GM21367 (cell line): ENCODE data around the gene ADGRB3.

Experiments
- ATAC-seq: cut with Tn5 transposase; IDR thresholded peaks from one replicate; pipeline ENCODE4 v1.9.1; 2021; ENCODE audit not compliant: unreplicated experiment

The ADGRB3 gene

DNA sequence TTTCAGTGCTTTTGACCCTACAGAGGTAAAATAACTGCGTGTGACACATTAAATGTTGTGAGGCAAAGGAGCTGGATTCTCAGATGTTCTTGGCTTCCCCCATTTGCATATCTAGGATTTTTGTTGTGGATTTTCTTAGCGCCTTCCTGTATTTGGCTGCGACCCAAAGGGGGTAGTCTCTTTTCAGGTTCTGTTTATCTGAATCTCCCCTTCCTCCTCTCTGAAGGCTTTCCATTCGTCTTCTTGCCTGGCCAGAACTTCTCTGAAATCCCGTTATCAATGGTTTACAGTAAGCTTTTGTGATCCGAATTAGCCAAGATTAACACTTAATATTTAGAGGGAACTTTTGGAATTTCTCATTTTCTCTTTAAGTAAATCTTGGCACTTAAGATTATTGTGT, 60.8 kb downstream of the ADGRB3 start:
- no peak for ATAC-seq

- ATAC-seq, result no peak
These were observed 62.3 kb downstream of the ADGRB3 start for GRCh38 chr6:68697394-68697793.

GRCh38 chr6:68701159-68701558, 66.1 kb downstream of the ADGRB3 start:
- ATAC-seq, result no peak

GRCh38 chr6:68704485-68704884, 69.4 kb downstream of the ADGRB3 start:
- no peak for ATAC-seq

DNA sequence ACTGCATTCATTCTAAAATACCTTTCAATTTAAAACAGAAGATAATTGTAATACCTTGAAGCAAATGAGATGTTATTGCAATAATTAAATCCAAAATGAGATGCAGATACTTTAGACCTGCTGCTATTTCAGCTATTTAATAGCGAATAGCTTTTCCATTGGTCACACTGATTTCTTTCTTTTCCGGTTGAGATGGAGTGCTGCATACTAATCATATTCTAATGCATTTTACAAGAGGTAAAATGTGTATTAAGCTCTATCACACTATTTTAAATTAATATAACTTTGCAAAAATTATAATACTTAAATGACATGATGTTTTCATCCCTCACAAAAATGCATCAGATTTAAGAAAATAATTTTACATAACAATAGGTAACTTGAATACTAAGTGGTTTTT, 74.0 kb downstream of the ADGRB3 start:
- ATAC-seq, result no peak

DNA sequence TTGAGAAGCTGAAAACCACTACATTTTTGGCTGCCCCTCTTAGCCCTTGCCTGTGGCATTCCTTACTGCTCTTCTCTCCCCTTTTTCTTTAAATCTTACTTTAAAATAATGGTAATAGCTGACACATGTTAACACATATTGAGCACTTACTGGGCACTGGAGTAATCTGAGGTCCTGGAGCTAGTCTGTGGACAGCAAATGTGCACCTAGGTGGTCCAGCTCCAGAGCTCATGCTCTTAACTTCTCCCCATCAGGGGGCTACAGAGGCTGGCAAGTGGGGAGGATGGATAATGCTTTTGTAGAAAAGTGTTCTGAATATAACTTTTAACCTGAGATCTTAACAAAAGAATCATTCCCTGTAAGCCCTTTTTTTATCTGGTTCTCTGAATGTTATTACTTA, 74.8 kb downstream of the ADGRB3 start:
- ATAC-seq, result no peak

- ATAC-seq, result no peak
These were observed 75.4 kb downstream of the ADGRB3 start for GRCh38 chr6:68710496-68710895.

DNA sequence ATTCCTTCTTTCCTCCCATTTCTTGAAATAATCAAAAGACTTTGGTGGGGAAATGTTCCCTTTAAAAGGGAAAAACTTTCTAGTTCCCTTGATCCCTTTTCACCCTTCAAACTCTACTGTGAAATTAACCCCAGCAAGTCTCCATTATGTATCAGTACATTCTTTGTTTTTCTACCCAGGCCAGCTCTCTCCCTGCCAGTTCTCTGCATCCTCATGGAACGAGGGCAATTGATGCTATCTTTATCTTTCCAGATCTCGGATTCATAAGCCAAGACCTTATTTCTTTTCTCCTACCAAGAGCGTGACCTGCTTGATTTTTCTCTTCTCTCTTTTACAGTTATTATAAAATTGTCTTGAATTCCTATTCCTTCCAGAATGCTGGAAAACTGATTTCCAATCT, 75.8 kb downstream of the ADGRB3 start:
- no peak for ATAC-seq

DNA sequence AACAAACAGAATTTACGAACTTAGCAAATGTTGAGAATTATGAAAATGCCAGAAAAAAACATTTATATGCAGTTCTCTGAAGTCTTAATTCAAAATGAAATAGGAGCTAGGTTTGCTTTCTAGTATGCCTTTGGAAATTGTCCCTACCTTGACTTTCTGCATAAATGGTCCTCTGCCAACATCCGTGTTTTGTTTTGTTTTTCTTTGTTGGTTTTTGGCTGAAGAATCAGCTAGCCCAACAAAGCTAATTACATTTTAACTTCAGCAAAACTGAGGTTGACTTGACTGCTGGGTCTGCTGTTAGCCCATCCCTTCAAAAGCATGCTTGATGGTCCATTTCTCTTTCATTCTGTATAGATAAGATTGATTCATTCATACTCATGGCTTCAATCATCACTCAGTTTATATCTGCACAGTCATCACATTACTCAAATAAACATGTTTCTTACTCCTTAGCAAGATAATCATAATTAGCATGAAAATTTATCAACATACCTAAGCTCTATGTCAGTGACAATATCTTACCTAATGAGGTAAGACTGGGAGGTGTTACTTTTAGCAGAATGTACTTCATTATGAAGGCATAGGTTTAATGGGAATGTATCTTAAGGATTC, 76.4 kb downstream of the ADGRB3 start:
- no peak for ATAC-seq

DNA sequence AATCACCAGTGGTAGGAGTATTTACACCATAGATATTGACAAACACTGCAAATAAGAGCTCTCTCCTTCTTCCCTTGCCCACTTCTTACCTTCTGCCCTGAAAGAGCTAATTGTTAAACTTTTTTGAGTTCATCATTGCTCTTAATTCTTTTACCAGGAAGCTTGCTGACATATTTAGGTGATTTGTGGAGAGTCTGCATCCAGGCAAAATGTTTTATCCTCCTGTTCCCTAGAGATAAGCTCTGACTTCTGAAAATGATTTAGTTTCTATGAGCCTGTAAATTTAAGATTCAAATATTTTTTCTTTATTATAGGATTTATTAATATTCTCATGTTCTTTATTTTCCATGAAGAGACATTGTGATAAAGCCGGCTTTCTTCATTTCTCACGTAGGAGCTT, 81.5 kb downstream of the ADGRB3 start:
- ATAC-seq, result no peak

DNA sequence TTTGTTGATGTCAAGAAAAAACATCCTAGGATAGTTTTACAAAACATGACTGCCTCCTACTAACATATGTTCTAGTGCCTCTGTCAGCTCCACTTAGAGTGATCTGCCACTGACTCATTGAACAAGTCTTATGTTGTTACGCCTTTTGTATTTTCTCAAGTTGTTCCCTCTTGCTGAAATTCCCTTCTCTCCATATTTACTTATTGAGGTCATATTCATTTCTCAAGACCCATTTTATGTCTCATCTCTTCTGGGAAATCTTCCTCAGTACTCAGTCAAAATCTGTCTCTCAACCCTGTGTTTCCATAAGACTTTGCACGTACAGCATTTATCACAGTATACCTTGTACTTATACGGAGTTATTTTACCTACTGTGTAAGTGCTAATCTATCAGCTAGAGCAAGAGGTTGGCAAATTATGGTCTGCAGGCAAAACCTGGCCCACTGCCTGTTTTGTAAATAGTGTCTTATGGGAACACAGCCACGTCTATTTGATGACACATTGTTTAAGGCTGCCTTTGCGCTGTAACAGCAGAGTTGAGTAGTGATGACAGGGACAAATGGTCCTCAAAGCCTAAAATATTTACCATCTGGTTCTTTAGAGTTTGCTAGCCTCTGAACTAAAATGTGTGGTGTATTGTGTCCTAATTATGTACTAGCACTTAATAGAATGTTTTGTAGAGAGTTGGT, 83.4 kb downstream of the ADGRB3 start:
- no peak for ATAC-seq

DNA sequence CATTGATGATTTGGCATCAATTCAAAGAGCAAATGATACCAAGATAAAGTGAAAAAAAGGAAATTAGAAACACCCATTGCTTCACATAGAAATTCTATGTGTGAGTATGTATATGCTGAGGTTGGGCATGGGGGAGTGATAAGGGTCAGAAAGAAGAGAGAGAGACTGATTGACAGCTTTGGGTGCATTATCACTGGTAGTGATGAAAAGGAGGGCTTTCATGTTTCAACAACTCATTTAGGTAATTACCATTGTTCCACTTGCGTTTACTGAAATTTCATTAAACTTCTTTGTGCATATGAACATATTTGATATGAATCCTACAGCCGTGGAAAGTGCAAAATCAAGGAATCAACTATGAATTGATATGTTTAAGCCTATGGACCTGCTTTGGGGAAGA, 84.7 kb downstream of the ADGRB3 start:
- no peak for ATAC-seq

DNA sequence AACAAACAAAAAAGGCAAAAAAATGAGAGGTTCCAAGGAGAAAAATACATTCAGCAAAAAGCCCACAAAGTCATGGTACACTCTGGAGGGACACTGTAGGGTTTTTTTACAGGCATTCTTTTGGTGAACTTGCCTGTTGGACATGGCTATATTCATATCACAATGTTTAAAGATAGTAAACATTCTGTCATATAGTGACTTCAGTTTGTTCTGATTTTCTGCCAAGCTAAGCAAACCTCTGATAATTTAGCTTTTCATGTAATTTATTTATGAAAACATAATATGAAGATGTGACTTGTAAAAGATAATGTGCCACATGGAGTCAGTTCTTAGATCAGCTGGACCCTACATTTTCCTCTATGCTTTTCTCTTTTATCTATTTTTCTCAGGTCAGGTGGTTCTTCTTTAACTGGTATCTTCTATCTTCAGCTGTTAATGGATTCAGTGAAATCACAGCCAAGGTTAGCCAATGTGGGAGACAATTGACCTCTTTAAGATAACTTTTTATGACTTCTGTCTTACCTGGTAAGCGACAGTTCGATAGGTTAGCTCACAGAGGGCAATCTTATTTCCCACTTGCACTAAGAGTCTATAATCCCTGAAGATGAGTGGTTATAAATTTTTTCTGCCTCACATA, 87.9 kb downstream of the ADGRB3 start:
- ATAC-seq, result no peak

DNA sequence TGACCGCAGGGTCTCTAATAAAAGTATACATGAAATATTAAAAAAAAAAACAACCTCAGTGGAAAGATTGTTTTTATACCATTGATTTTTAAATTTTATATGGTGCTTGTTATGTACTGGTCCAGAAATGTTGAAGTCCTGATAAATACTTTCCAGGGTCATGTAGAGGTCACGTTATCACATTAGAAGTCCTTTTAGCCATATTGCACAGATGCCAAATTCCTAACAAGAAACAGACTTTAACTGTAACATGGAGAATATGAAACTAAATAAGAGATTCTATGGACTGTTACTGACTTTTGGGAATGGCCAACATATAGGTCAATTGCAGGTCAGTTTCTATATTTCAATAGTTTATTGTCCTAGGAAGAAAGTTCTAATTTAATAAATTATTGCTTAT, 89.0 kb downstream of the ADGRB3 start:
- ATAC-seq, result no peak

- no peak for ATAC-seq
These were observed 91.3 kb downstream of the ADGRB3 start for GRCh38 chr6:68726337-68726736.

GRCh38 chr6:68726992-68727391, 91.9 kb downstream of the ADGRB3 start:
- ATAC-seq, result no peak

- no peak for ATAC-seq
These were observed 92.6 kb downstream of the ADGRB3 start for GRCh38 chr6:68727699-68728098.

DNA sequence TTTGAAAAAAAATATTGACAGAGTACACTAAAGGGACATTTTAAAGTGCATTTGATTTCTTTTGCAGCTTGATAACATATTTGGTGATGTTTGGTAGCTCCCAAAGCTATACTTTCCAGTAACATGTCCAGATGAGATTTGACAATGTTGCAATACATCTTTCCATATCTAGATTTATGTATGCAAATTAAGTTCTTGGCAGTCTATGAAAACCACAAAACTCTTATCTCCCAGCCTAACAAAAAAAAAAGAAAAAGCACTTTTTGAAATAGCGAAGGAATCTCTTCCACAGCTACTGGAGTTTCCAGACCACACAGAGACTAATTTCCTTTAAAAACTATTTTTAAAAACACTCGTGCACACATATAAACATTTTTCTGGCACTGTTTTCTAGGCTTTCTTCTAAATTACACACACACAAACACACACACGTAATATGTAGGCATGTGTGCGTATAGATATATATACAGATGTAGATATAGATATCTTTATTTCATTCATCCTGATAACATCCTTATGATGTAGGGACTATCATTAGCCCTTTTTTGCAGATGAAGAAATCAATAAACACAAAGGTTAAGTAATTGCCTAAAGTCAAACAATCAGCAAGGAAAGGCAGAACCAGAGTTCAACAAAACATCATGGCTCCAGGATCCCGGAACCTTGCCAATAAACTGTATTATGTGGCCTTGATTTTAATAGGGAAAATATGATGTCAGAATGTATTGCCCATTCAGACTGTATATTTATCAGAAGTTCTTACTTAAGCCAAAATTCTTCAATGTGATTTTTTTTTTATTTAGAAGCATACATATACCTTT, 93.3 kb downstream of the ADGRB3 start:
- ATAC-seq, result no peak

DNA sequence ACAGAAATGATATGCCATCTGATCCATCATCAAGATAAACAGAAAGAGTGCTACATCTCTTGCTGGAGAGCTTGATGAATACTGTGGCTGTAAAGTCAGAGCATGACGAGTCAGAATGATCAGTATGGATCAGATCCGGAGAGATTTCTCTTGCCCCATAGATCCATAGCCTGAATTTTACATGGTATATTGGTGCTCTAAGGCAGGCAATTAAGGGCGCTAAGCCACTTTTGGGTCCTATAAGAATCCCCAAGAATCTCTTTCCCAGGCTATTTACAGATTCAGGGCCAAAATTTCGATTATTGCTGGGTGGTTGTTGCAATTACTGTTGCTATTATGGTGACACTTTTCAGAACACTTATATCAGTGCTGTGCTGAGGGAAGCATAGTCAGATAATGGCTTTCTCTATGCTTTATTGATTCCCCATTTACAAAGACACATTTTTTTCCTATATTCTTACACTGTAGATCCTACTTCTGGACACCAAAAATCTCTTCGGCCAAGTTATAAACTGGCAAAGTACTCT, 94.4 kb downstream of the ADGRB3 start:
- no peak for ATAC-seq

DNA sequence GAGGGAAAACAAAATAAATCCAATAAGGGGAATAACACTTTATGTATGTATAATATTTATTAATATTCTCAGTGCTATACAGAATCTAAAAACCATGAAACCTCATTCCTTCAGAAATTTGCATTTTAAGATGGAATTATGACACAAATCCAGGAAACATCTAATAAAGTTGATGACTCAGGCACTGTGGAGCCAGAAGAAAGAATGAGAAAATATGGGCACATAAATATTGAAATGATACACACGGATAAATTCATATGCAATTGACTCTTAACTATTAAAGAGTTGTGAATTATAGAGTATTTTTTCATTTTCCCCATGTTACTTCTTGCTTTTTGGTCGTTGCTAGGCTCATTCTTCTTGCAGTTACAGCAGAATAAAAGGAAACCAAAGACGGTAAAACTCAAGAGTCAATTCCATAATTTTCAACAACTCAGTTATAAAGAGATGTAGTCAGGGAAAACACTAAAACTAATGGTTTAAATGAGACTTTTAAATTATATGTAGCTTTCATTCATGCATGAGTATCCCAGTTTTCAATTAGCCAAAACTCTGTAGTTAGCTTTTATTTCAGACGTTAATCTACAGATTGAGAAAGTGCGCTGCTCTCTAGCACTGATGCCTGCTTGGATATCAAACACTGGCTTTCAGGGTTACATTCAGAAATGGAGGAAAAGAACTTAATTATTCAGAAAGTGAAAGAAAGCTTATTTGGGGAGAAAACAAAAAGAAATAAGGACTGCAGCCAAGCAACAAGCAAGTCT, 95.4 kb downstream of the ADGRB3 start:
- ATAC-seq, result no peak

DNA sequence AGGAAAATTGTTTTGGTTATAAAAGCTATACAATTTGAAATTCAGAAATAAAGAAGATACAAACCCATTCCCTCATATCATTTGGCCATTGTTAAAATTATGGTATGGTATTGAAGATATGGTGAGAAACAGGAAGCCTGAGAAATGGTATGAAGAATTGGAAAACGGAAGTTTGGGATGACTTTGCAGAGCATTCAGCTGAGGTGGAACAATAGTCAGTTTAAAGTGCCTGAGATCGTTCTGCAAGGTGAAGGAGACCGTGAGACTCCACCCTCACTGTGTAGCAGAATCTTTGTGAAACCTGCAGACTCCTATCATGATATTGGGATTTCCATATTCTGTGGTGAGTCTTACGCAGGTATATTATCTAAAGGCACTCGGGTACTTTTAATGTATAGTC, 97.3 kb downstream of the ADGRB3 start:
- no peak for ATAC-seq
